CD4-positive, alpha-beta T cell treated with Interleukin-17A for 1 hour (primary cell): ENCODE results near the gene TBC1D22A.

Experiments
- DNase-seq: peaks from one replicate; pipeline ENCODE4 v3.0.0-alpha.2; 2020

The TBC1D22A gene

DNA sequence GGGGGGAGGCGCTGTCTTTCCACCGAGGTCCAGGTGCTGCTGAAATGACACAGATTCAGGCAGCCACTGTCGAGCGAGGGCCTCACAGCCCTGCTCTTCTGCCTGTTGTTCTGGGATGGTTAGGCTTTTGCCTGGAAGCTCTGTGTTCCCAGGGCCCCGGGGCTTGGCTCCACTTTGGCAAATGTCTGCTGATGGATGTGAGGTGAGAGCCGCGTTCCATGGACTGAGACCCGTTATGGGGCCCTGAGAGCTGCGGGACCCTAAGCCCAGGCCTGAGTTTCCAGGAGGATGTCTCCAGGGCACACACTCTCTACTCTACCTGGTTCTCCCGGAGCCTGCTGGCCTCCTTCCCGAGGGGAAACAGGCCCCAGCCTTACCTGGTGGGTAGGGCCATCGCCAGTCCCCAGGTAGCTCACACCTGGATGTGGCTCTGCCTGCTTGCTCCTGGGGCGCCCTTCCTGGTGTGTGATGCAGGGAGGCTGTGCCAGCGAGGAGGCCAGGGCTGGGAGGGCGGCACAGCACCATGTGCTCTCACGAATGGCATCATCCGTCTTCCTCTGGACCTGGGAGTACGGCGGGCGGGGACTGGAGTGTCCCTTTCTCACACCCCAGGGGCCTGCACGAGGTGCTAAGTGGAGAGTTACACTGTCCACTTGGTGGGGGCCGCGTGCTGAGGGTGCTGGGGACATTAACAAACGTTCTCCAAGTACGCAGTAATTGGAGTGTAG, 435.5 kb downstream of the TBC1D22A start:
- no peak for DNase-seq

DNA sequence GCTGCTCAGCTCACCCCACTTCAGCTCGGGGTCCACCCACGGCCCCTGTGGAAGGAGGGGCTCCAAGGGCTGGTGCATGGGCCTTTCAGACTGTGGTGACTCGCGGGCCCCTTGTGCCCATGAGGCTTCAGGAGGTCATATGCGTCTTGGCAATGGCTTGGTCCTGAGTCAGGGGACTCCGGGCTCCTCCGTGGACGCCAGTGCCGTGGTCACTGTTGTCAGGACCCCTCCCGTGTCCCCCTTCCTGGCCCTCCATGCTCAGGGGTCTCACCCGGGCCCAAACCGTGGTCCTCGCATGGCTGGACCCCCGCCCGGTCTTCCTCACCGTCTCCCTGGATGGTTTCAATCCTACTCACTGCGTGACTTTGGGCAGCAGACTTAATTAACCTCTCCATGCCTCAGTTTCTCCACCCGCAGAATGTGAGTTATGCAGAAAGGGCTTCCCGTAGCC, 436.4 kb downstream of the TBC1D22A start:
- DNase-seq, result no peak

DNA sequence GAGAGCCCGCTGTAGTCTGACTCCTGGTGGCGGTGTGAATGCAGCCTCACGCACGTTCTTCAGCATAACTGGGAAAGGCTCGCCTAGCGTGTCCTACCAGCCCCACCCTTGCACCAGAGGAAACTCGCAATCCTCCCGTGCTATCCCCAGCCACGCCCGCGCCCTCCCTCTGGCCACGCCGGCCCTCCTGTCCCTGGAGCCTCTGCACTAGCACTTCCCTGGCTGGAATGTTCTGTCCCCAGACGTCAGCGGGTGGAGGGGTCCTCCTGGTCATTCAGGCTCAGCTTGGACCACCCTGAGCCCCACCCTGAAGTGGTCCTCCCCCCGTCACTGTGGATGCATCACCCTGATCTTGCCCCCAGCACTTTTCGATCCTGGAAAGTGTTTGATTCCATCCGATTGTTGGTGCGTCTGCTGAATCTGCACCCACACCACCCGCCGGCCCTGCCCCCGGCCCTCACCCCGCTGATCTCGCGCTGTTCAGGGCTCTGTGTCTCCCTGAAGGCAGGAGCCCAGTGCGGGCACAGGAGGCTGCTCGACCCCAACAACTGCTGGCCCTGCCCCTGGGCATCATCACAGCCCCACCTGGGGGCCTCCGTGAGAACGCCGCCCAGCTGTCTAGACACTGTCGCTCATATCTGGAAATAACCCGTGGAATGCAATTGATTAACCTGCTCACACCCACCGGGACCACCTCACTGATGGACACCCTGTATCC, 437.0 kb downstream of the TBC1D22A start:
- DNase-seq, result no peak

DNA sequence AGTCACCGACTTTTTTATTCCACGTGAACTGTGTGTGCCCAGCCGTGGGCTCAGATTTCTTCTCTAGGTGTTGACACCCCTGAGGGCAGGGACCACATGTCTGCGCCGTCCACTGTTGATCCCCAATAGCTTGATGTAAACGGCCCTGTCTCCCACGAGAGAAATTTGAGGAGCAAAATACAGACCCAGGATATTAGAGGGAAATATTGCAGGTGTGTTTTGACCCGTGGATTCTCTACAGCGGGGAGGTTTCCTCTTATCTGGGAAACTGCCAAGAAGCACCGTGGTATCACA, 437.5 kb downstream of the TBC1D22A start:
- no peak for DNase-seq

DNA sequence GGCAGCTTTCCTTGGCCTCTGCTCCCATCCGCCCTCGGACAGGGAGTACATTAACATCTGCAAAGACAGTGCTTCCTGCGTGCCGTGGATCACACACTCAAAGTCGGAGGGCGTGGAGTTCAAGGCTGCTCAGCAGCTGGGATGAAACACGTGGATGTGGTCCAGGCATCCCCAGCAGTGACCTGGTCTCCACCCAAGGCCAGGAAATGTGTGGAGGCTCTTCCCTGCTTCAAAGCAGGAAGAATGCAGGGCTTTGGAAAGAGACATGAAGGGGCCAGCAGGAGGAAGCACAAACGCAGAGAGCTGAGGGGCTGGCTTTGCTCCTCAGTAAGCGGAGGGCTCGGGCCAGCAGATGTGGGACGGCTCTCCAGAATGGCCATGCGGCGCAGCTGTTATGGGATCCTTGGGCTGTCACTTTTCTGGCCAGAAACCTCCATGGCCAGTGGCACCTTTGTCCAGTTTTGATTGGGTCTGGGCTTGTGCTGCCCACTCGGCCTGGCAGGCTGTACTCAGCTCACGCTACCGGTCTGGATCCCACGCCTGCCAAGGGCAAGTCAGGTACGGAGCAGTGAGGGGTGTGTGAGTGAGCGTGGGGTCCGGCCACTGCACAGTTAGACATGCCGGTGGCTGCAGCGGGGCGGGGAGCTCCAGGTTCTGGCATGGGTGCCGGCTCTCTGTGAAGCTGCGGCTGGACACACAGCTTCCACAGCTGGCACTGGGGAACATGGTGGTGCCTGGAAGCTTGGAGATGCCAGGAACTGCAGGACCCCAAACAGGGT, 438.0 kb downstream of the TBC1D22A start:
- DNase-seq, result no peak

DNA sequence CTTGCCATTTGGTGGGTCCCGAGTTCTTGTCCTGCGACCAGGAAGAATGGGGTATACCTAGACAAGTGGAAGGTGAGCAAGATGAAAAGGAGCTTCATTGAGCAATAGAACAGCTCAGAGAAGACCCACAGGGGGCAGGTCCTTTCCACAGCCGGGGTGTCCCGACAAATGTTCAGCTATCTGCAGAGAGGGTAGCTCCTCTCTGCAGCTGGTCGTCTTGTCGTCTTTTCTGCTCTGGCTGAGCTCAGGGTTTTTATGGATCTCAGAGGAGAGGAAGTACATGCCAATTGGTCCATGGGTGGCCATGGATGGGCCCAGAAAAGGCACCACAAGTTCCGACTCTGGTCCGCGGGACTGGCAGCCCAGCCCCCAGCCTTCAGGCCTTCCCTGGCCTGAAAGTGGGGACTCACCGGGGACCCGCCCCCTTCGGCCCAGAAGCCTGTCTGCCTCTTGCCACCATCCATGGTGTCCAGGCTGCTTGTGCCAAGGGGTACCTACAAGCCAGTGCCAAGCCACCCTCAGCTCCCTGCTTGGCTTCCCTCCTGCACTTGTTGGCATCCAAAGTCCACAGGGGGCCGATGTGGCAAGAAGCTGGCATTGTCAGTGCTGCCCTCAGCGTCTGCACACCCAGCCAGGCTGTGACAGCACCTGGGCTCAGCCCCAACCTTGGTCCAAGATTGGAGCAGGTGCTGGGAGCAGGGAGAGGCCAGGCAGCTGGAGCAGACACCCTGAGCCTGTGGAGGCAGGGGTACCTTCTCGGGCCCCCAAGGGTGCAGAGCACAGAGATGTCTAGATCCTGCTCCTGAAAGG, 438.9 kb downstream of the TBC1D22A start:
- no peak for DNase-seq

DNA sequence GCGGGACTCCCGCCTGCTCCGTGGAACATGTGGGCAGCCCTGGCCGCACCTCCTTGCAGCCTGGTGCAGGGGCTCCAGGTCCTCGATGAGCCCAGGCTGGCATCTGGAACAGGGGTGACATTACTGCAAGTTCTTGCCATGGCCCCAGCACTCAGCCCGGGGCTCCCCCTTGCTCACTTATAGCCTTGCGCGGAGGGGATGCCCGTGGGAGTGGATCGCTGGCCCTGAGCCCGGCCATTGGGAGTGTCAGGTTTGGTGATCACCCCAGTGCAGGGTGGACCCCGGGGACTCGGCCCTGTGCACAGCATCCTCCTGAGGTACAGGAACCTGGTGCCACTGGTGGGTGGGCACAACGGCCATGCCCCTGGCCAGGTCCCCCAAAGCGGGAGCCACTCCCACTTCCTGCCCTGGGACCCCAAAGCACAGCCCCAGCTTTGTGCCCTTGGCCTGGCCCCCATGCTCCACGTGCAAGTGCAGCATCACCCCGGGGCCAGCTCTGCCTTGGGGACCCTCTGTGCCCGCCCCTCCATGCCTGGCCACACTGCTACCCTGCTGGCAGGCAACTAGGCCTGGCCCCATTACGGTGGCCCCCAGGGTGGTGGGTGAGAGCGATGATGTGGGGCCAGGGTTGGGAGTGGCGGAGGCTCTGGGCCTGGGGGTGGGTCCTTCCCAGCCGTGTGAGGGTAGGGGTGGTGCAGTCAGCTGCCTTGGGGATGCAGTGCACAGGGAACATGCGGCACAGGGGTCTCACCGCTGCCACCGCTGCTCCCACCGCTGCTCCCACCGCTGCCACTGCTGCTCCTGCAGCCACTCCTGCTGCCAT, 439.8 kb downstream of the TBC1D22A start:
- DNase-seq, result no peak

DNA sequence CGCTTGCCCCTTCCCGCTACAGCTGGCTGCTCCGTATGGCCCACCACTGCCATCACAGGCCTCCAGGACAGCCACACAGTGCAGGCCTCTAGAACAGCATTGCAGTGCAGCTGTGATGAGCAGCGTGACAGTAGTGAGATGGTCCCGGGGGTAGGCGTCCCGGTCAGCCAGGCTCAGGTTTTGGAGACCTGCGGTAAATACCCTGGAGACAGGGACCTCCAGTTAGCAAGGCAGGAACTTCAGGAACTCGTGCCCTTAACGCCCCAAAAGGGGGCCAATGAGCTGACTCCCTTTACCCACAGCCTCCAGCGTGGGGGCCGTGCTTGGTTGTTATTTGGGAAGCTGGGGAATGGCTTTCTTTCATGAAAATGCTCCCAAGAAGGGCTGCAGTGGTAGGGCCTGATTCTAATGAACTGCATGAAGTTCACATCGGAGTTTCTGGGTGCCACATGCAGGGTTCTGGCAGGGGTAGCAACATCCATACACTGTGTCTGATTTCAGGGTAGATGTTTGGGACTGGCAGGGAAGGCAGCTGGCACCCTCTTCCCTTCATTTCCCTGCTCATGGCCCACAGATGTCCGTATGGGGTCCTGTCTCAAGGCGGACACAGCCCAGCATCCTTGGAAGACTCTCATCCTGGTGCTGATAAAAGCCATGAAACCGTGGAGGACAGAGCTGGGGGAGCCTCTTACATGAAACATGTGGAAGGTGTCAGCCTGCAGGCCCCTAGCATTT, 440.5 kb downstream of the TBC1D22A start:
- no peak for DNase-seq

DNA sequence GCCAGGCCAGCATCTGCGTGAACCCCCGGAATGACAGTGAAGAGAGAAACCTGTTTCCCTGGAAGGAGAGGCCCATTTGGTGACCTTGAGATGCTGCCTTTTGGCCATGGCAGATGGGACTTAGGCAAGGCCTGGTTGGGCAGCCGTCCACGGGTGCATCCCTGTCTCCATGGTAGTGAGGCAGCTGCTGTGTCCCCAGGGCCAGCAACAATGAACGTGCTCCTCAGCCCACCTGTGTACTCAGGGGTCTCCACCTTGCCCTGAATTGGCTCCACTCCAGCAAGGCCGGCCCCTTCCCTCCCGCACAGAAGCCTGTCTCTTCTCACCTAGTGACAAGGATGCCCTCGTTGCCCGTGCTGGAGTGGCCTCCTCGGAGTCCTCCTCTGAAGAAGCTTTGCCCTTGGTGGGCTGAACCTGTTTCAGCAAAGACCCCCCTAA, 441.1 kb downstream of the TBC1D22A start:
- DNase-seq, result no peak

DNA sequence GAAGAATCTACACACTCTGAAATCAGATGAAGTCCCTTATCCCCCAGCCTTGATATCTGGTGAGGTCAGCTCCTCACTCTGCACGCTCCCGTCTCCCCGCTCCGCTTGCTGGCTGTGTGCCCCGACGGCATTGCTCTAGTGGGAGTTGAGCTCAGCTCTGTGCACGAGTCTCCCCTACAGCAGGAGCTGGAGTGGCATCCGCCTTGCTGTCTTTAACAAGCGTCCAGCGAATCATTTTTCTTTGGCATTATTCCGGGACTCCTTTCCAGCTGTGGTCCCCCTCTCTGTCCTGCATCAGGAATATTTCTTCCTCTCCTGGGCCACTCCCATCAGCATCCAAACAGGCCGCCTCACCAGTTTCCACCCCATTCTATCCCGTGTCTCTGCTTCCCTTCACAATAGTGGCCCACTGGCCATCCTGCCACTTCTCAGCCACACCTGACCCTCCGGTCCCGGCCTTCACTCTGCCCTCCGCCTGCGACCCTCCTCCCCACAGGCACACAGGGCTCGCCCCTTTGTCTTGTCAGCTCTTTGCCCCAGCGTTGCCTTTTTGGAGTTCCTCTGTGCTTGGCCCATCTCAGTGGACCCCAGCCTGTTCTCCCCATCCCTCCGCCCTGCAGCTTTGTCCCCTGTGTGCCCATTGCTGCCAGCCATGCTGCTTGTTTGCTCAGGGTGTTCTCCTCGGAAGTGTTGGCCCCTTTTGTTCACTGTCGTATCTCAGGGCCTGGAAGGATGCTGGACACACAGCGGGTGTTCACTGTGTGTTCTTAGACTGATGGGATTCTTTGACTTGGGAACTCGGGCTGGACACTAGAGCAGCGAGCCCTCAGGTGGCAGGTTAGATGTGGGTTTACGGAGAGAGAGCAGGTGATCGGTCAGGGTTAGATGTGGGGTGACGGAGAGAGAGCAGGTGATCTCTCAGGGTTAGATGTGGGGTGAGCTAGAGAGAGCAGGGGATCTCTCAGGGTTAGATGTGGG, 441.8 kb downstream of the TBC1D22A start:
- DNase-seq, result no peak

DNA sequence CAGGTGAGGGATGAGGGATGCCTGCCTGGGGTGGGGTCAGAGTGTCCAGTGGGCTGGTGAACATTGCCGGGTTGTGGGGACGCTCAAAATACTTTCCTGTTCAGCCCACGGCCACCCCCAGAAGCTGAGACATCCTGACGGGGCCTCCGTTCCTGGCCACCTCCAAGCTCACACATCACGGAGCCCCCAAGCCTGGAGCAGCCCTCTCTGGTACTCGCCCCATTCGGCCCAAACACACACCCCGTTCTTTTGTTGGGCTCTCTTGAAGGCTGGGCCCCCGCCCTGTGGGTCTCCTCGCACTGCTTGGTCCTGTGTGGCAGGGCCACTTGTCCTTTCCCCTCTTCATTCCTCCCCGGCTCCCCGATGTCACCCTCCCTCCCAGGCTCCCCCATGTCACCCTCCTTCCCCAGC, 442.6 kb downstream of the TBC1D22A start:
- DNase-seq, result no peak

DNA sequence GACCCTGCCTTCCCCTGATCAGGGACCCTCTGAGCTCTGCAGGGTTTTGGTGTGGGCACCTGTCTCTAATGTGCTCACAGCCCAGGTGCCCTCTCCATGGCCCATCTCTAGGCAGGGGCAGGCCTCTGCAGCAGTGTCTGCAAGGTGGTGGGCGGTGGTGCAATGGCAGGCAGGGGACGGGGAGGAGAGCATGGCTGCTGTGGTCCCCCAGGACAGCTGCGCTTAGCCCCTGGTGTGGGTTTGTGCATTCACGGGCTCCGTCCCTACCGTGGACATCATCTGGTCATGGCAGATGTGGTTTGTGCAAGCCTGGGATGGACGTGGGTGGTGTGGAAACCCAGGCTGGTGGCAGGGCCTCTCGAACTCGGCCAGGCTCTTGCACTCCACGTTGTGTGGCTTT, 443.1 kb downstream of the TBC1D22A start:
- DNase-seq, result no peak

DNA sequence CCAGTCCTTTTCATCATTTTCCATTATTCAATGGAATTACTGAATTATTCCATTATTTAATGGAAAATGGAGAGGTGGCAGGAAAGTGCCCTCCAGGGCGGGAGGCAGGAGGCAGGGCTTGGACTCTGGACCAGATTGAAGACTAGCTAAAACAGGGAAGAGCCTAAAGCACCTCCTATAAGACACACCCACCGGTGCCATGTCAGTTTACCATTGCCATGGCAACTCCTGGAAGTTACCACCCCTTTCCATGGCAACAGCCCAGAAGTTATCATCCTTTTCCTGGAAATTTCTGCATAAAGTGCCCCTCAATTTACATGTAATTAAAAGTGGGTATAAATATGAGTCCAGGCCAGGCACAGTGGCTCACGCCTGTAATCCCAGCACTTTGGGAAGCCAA, 443.7 kb downstream of the TBC1D22A start:
- no peak for DNase-seq

DNA sequence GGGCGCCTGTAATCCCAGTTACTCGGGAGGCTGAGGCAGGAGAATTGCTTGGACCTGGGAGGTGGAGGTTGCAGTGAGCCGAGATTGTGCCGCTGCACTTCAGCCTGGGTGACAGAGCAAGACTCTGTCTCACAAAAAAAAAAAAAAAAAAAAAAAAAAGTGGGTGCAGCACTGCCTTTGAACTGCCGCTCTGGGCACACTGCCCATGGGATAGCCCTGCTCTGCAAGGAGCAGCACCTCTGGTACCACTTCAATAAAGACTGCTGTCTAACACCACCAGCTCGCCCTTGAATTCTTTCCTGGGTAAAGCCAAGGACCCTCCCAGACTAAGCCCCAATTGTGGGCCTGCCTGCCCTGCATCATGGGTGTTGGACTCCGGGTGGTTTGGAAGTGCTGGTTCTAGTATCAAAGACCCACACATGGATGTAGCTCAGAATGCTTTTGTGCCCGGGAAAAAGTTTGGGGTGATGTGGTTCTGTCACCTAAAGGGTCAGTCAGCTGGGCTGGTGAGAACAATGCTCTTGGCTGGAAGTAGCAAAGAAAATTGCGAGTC, 444.3 kb downstream of the TBC1D22A start:
- DNase-seq, result no peak

DNA sequence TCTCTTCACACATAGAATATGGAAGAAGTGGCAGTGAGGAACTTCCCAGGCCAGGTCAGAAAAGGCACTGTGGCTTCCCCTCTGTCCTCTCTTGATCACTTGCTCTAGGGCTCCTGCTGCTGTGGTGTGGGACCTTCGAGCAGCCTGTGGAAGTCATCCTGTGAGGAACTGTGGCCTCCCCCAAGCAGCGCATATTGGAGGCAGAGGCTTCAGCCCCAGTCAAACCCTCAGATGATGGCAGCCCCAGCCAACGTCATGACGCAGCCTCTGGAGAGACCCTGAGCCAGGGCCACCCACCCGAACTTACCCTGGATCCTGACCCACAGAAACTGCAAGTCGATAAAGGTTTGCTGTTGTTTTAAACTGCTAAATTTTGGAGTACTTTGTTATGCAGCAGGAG, 444.9 kb downstream of the TBC1D22A start:
- DNase-seq, result no peak

DNA sequence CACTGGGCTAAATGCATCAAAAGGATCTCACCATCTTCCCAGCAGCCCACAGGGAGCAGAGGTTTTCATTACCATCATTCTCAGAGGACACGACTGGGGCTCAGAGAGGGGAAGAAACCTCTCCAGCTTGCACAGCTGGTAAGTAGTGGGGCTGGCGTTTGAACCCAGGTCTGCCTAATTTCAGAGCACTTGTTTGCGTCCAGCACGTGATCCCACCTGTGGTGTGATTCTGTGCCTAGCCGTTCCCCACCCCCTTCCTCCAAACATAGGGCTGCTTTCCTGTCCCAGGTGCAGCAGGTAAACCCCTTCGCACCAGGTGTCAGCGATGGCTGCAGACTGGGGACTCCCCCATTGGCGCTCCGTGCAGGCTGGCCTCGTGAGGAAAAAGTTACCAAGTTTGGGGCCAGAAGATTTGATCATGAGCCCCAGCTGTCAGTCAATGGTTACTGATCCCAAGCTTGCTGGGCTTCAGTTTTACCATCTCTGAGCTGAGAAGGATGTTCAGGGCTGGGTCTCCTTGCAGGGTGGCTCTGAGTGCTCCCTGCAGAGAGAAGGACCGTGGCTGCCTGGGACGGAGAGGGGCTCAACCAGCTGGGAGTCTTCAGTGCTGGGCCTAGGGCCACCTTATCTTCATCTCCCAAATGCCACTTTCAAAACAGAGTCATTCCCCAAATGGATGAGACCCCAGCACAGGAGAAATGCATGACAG, 445.6 kb downstream of the TBC1D22A start:
- no peak for DNase-seq

DNA sequence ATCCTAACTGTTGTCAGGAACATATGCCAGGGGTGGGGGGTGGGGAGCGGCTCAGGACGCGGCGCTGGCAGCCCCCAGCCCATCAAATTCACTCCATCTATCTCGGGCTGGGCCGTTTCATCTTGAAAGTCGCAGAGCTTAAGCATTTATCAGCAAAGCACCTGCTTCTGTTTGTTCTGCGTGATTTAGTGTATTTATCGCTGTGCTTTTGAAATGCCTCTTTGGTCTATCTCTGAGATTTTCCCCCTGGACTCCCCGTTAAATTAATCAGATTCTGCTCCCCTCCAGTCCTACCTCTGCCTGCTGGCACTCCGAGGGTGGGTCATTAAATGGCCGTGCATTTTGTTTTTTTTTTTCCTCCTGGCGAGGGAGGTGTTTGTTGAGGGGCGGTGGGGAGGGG, 446.2 kb downstream of the TBC1D22A start:
- DNase-seq, result no peak

DNA sequence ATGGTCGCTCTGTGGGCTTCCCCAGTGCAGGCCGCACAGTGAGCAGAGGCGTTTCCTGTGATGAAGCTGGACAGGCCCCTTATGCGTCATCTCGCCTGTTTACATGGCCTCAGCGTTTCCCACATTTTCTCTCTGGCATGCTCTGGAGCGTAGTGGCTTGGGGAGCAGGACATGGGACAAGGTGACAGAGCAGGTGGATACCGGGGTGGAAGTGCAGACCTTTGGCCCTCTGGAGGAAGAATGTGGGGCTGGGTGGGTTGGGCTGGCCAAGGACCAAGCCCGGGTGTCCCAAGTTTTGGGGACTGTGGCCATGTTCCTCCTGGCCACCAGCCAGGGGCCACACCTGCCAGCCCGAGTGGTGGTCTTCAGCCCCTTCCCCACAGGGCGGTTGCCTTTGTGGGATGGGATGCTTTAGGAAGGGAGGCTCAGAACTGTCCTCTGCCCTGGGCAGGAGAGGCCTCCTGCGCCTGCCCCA, 446.6 kb downstream of the TBC1D22A start:
- DNase-seq, result no peak

DNA sequence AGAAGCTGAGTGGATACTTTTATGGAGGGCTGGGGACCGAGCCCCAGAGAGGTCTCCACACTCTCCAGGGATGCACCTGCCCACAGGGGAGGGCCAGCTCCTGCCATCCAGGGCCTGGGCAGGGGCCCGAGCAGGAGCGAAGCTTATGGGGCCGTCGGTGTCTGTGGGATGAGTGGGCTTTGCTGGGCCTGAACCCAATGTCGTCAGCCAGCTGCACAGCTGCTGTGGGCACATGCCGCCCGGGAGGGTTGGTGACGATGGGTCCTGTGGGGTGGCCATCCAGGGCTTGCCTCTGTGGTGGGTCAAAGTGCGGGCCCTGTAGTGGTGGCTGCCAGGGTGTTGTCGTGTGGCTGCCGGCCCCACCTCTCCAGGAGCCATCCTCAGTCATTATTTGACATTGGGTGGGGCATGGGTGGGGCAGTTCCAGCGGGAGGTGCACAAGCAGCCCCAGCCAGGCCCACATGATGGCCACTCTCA, 447.1 kb downstream of the TBC1D22A start:
- DNase-seq, result no peak
